K562 (cell line): ENCODE results near the gene LASP1NB.

Source experiments
- BRD9 ChIP-seq: fragments of 450-650 bp; IDR thresholded peaks from 2 replicates; pipeline ENCODE4 v1.6.1; 2018; ENCODE audit warnings: low read depth; ENCODE audit not compliant: partially characterized antibody
- HSF4 ChIP-seq: fragments of 250-450 bp; sonication (Bioruptor Pico); IDR thresholded peaks from 2 replicates; pipeline ENCODE4 v2.1.2; 2022; ENCODE audit warnings: mild to moderate bottlenecking, moderate library complexity, borderline replicate concordance
- MYBL2 ChIP-seq, 2 experiments: fragments of 450-650 bp in 1 of 2; sonication (generic) in 1 of 2; formaldehyde crosslinking in 1 of 2; IDR thresholded peaks; 2 replicates each; pipeline versions ENCODE4 v1.6.1 to v1.8.1; 2017 to 2022; ENCODE audit warnings: borderline replicate concordance in 1 of 2, inconsistent platforms in 1 of 2, low read depth in 1 of 2, mild to moderate bottlenecking in 1 of 2, missing genetic modification reagents in 1 of 2, moderate library complexity in 1 of 2
- NEUROD1 ChIP-seq: fragments of 150-350 bp; IDR thresholded peaks from 2 replicates; pipeline ENCODE4 v1.6.1; 2014; ENCODE audit warnings: borderline replicate concordance, low read length, low read depth; ENCODE audit not compliant: partially characterized antibody
- SP1 ChIP-seq: sonication (generic); formaldehyde crosslinking; IDR thresholded peaks from 2 replicates; pipeline ENCODE4 v1.8.1; 2022; ENCODE audit warnings: mild to moderate bottlenecking, missing genetic modification reagents
- TRIM24 ChIP-seq, 2 experiments: fragments of 450-650 bp; IDR thresholded peaks; 2 replicates each; pipeline ENCODE4 v1.6.1; 2016
- YY1 ChIP-seq, 3 experiments: IDR thresholded peaks; 2 replicates each; pipeline ENCODE4 v1.6.1; 2011; ENCODE audit warnings: low read length in 2 of 3, mild to moderate bottlenecking in 2 of 3, moderate library complexity in 2 of 3, borderline replicate concordance in 1 of 3, control low read depth in 1 of 3, low read depth in 1 of 3; ENCODE audit not compliant: insufficient read depth in 3 of 3, insufficient replicate concordance in 2 of 3, control insufficient read depth in 1 of 3, insufficient read length in 1 of 3; ENCODE audit errors: extremely low read depth in 1 of 3
- ZNF644 ChIP-seq: fragments of 200-800 bp; sonication (Bioruptor generic); IDR thresholded peaks from 2 replicates; pipeline ENCODE4 v1.6.1; 2016; ENCODE audit warnings: low read depth, missing genetic modification characterization, missing compliant biosample characterization
- TF ChIP-seq, protein P1 (sequence below), 2 experiments: IDR thresholded peaks in 1 of 2; conservative IDR thresholded peaks in 1 of 2; 2 replicates each; pipeline ENCODE4 v1.6.1; 2016; ENCODE audit warnings: low read depth in 2 of 2, mild to moderate bottlenecking in 1 of 2, missing compliant biosample characterization in 1 of 2, missing genetic modification characterization in 1 of 2, moderate library complexity in 1 of 2
- TF ChIP-seq, protein P2 (sequence below): sonication (generic); formaldehyde crosslinking; IDR thresholded peaks from 2 replicates; pipeline ENCODE4 v1.5.0; 2020; ENCODE audit warnings: missing genetic modification reagents
- TF ChIP-seq, protein P3 (sequence below), 2 experiments: fragments of 250-450 bp in 1 of 2; fragments of 450-650 bp in 1 of 2; sonication (Bioruptor Pico) in 1 of 2; IDR thresholded peaks; 2 replicates each; pipeline versions ENCODE4 v1.6.1 to v1.8.0; 2016 to 2021; ENCODE audit warnings: mild to moderate bottlenecking in 2 of 2, moderate library complexity in 2 of 2, missing compliant biosample characterization in 1 of 2, missing genetic modification characterization in 1 of 2
- TF ChIP-seq, protein P4 (sequence below): fragments of 150-350 bp; conservative IDR thresholded peaks from 2 replicates; pipeline ENCODE4 v1.6.1; 2014; ENCODE audit warnings: low read length
- TF ChIP-seq, protein P5 (sequence below), 2 experiments: fragments of 450-650 bp in 1 of 2; IDR thresholded peaks; 2 replicates each; pipeline ENCODE4 v1.6.1; 2011 to 2017; ENCODE audit warnings: low read depth in 2 of 2, antibody characterized with exemption in 1 of 2, borderline replicate concordance in 1 of 2, low read length in 1 of 2, mild to moderate bottlenecking in 1 of 2, mixed read lengths in 1 of 2; ENCODE audit not compliant: control insufficient read depth in 1 of 2

LASP1NB gene

DNA sequence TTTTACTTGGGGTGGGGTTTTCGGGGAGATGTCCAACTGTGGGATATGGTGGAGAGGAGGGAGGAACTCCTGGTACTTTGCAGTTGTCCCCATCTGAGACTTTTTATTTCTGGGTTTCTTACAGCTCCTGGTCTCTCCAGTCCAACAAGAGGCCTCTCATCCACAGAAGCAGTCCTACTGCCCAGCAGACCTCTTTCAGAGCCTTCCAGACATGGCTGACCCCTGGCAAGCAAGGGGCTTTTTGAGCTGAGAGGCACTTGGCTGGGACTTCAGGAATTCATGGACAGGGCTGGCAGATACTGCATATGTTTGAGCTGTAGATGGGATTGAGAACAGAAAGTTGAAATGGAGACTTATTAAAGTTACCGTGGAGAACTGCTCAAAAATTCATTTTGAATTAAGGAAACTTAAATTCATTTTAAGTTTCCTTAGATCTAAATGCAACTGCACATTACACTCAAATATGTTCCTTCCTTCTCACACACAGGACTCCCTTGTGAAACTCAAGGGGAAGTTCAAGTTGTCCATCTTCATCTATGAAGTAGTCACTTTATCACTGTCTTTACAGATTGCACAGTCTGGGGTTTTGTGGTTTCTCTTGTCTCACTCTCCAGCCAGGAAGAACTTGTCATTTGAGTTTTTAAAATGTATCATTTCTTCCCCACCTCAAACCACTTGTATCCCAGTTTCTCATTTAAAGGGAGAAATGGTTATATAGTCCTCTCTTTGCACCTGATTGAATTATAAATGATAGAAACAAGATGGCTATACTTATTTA is 1.1 kb downstream of the LASP1NB start (continued):
- TF ChIP-seq, protein P1, sequence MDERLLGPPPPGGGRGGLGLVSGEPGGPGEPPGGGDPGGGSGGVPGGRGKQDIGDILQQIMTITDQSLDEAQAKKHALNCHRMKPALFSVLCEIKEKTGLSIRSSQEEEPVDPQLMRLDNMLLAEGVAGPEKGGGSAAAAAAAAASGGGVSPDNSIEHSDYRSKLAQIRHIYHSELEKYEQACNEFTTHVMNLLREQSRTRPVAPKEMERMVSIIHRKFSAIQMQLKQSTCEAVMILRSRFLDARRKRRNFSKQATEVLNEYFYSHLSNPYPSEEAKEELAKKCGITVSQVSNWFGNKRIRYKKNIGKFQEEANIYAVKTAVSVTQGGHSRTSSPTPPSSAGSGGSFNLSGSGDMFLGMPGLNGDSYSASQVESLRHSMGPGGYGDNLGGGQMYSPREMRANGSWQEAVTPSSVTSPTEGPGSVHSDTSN (CRISPR knock-in tag; IDR thresholded peaks at IDR 0.05; ENCODE audit: low read depth), result no peak
- TF ChIP-seq, protein P1 (tag; conservative IDR thresholded peaks at IDR 0.05; ENCODE audit: low read depth), result peak; percentile 80
- TF ChIP-seq TRIM24 (IDR thresholded peaks at IDR 0.05) (peak in 1 of 2 experiments; percentile 59; a peak in 1 of 4 replicates), YY1 (IDR thresholded peaks at IDR 0.05; ENCODE audit: borderline replicate concordance in 1 of 3, control insufficient read depth in 1 of 3, extremely low read depth in 1 of 3, insufficient read depth in 3 of 3, insufficient read length in 1 of 3, insufficient replicate concordance in 2 of 3, low read depth in 1 of 3, low read length in 2 of 3) (no peak), SP1 (CRISPR knock-in tag) (no peak), BRD9 (no peak), ZNF644 (tag) (no peak), NEUROD1 (no peak), MYBL2 (IDR thresholded peaks at IDR 0.05; ENCODE audit: low read depth) (no peak), MYBL2 (CRISPR knock-in tag; IDR thresholded peaks at IDR 0.05; ENCODE audit: borderline replicate concordance) (no peak), HSF4 (CRISPR knock-in tag) (no peak)
- TF ChIP-seq, protein P2, sequence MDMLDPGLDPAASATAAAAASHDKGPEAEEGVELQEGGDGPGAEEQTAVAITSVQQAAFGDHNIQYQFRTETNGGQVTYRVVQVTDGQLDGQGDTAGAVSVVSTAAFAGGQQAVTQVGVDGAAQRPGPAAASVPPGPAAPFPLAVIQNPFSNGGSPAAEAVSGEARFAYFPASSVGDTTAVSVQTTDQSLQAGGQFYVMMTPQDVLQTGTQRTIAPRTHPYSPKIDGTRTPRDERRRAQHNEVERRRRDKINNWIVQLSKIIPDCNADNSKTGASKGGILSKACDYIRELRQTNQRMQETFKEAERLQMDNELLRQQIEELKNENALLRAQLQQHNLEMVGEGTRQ (CRISPR knock-in tag), result no peak
- TF ChIP-seq, protein P3, sequence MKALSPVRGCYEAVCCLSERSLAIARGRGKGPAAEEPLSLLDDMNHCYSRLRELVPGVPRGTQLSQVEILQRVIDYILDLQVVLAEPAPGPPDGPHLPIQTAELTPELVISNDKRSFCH (CRISPR knock-in tag; IDR thresholded peaks at IDR 0.05), result no peak
- TF ChIP-seq, protein P3 (tag; IDR thresholded peaks at IDR 0.05), result no peak
- TF ChIP-seq, protein P4, sequence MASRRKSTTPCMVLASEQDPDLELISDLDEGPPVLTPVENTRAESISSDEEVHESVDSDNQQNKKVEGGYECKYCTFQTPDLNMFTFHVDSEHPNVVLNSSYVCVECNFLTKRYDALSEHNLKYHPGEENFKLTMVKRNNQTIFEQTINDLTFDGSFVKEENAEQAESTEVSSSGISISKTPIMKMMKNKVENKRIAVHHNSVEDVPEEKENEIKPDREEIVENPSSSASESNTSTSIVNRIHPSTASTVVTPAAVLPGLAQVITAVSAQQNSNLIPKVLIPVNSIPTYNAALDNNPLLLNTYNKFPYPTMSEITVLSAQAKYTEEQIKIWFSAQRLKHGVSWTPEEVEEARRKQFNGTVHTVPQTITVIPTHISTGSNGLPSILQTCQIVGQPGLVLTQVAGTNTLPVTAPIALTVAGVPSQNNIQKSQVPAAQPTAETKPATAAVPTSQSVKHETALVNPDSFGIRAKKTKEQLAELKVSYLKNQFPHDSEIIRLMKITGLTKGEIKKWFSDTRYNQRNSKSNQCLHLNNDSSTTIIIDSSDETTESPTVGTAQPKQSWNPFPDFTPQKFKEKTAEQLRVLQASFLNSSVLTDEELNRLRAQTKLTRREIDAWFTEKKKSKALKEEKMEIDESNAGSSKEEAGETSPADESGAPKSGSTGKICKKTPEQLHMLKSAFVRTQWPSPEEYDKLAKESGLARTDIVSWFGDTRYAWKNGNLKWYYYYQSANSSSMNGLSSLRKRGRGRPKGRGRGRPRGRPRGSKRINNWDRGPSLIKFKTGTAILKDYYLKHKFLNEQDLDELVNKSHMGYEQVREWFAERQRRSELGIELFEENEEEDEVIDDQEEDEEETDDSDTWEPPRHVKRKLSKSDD, result no peak
- TF ChIP-seq, protein P5, sequence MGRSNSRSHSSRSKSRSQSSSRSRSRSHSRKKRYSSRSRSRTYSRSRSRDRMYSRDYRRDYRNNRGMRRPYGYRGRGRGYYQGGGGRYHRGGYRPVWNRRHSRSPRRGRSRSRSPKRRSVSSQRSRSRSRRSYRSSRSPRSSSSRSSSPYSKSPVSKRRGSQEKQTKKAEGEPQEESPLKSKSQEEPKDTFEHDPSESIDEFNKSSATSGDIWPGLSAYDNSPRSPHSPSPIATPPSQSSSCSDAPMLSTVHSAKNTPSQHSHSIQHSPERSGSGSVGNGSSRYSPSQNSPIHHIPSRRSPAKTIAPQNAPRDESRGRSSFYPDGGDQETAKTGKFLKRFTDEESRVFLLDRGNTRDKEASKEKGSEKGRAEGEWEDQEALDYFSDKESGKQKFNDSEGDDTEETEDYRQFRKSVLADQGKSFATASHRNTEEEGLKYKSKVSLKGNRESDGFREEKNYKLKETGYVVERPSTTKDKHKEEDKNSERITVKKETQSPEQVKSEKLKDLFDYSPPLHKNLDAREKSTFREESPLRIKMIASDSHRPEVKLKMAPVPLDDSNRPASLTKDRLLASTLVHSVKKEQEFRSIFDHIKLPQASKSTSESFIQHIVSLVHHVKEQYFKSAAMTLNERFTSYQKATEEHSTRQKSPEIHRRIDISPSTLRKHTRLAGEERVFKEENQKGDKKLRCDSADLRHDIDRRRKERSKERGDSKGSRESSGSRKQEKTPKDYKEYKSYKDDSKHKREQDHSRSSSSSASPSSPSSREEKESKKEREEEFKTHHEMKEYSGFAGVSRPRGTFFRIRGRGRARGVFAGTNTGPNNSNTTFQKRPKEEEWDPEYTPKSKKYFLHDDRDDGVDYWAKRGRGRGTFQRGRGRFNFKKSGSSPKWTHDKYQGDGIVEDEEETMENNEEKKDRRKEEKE (IDR thresholded peaks at IDR 0.05; ENCODE audit: borderline replicate concordance in 1 of 2, control insufficient read depth in 1 of 2, low read depth in 2 of 2, low read length in 1 of 2), result no peak
